Mammary epithelial cell (primary cell): Measurements from ENCODE around the gene DOK3.

ENCODE experiments used
- EZH2 ChIP-seq: IDR thresholded peaks from 2 replicates; pipeline ENCODE4 v1.6.1; 2012; ENCODE audit warnings: low read length, inconsistent platforms, borderline replicate concordance
- TF ChIP-seq, protein P1 (sequence below), 2 donors: IDR thresholded peaks in 1 of 2; conservative IDR thresholded peaks in 1 of 2; 2 replicates each; pipeline ENCODE4 v1.5.1; 2011 to 2012; ENCODE audit warnings: inconsistent platforms in 2 of 2, low read length in 2 of 2, mild to moderate bottlenecking in 2 of 2, control low read depth in 1 of 2, low read depth in 1 of 2; ENCODE audit not compliant: insufficient read depth in 1 of 2; ENCODE audit errors: extremely low read depth in 1 of 2

GRCh38 chr5:177554474-177555111 lies 45.0 kb upstream of the DOK3 start, which contains the start of gene FAM193B:
- TF ChIP-seq, protein P1, sequence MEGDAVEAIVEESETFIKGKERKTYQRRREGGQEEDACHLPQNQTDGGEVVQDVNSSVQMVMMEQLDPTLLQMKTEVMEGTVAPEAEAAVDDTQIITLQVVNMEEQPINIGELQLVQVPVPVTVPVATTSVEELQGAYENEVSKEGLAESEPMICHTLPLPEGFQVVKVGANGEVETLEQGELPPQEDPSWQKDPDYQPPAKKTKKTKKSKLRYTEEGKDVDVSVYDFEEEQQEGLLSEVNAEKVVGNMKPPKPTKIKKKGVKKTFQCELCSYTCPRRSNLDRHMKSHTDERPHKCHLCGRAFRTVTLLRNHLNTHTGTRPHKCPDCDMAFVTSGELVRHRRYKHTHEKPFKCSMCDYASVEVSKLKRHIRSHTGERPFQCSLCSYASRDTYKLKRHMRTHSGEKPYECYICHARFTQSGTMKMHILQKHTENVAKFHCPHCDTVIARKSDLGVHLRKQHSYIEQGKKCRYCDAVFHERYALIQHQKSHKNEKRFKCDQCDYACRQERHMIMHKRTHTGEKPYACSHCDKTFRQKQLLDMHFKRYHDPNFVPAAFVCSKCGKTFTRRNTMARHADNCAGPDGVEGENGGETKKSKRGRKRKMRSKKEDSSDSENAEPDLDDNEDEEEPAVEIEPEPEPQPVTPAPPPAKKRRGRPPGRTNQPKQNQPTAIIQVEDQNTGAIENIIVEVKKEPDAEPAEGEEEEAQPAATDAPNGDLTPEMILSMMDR (conservative IDR thresholded peaks at IDR 0.05 in 1 of 2, IDR thresholded peaks at IDR 0.05 in 1 of 2; ENCODE audit: extremely low read depth in 1 of 2, insufficient read depth in 1 of 2, low read depth in 1 of 2, low read length in 2 of 2) = peak; percentile 16 to 41
- no peak for TF ChIP-seq EZH2
